Thoracic aorta endothelial cell (primary cell): ENCODE data around the gene CRIP3. TPM values are rescaled to one million over a fixed set of nuclear protein-coding genes. Genes with fewer than 3 reads are reported as not detected.

Source experiments
- small RNA-seq: library from RNA; depleted of rRNA; stranded (forward); fragments of <200 nt; gene quantifications from one replicate; pipeline ENCODE3, GENCODE V24; 2012
- total RNA-seq: library from RNA; depleted of rRNA; stranded (reverse); fragments of >200 nt; gene quantifications from 2 replicates; pipeline ENCODE4 v1.2.3, GENCODE V29; 2012

Gene CRIP3, protein sequence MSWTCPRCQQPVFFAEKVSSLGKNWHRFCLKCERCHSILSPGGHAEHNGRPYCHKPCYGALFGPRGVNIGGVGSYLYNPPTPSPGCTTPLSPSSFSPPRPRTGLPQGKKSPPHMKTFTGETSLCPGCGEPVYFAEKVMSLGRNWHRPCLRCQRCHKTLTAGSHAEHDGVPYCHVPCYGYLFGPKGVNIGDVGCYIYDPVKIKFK
- not detected in 2 replicates for total RNA-seq

DNA sequence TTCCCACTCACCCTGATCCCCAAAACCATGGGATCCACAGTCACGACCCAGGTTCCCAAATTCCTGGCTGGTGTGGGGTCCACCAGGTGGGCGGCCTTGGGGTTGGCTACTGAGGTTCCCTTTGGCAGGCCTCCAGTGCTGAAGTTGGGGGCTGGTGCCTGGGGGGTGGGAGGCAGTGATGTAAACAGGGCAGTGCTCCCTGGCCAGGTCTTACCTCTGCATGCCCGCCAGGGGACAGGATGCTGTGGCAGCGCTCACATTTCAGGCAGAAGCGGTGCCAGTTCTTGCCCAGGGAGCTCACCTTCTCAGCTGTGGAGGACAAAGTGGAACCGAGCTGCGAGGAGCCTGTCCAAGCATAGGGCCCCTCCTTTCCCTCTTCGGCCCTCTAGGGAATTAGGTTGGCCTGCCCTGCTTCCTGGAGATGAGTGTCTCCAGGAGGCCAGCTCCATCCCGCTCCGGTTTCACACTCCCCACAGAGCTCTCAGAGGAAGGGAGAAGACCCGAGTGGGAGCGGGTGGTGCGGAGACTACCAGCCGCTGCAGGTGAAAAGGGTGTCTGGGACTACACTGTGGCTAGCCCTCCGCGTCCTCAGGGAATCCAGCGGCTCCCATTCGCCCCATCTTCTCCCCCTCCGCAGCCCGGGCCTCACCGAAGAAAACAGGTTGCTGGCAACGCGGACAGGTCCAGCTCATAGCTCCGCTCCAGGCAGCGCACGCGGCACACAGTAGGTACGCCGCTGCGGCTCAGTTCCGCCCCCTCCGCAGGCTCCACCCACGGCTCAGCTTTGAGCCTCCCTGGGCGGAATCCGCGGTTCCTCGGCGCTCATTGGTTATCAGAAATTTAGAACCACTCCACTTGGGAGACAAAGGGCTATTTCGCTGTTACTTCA lies at the start of gene CRIP3:
TSS of gene CRIP3 (minus strand) at position 726 of the 889 bp plus-strand sequence. CDS start at position 692, 34 bp downstream.

DNA sequence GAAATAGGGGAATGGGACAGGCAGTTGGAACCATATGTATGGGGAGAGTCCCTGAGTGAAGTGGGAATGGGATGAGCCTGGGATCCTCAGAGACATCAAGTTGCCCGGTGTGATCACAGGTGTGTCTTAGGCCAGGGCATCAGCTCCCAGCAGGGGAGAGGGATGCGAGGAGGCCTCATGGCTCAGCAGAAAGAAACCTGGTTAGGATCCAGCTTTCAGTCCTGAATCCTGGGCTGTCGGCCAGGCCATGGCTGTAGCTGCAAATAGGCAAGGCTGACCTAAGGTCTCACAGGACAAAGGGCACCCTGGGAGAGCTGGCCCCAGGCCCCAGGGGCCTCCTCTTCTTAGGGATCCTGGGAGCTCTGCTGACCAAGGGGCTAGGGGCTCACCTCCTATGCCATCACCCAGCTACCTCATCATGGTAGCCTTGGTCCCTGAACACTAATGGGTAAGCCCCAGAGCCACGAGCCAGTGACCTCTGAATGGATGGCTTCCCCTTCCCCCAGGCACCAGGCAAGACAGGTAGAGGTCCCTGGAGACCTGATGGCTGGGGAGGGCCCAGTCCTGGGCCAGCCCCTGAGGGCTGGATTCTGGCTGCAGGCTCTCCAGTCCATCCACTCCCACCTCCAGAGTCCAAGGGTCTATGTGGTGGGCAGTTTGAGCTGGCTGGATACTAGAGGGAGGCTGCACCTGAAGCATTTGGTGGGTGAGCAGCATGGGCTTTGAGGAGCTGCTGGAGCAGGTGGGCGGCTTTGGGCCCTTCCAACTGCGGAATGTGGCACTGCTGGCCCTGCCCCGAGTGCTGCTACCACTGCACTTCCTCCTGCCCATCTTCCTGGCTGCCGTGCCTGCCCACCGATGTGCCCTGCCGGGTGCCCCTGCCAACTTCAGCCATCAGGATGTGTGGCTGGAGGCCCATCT lies 10.7 kb downstream of the CRIP3 start, which contains the start of gene SLC22A7:
TSS of gene SLC22A7 (plus strand) at position 617 of the 921 bp plus-strand sequence. CDS start at position 716, 99 bp downstream.

Small RNAs within 50 kb of the gene (small RNA-seq; reads per million reads assigned to genes)
- gene RPL12P47, result not detected

Other genes starting within 250 kb of the CRIP3 start
- 24.6 and 25.9 TPM in 2 replicates for gene MRPL2, start 249.4 kb downstream of the CRIP3 start, total RNA-seq
- gene KLC4, start 249.2 kb downstream of the CRIP3 start, total RNA-seq, result 11.2 and 11.8 TPM in 2 replicates
- gene PTK7, start 232.5 kb downstream of the CRIP3 start, total RNA-seq, result 2.7 and 2.8 TPM in 2 replicates
- 22.5 and 28.9 TPM in 2 replicates for gene SRF, start 137.6 kb downstream of the CRIP3 start, total RNA-seq
- 23.3 and 26.6 TPM in 2 replicates for gene CUL9, start 126.6 kb downstream of the CRIP3 start, total RNA-seq
- gene DNPH1, start 79.3 kb downstream of the CRIP3 start, total RNA-seq, result 30.5 and 51.6 TPM in 2 replicates
- gene TTBK1, start 65.3 kb downstream of the CRIP3 start, total RNA-seq, result under 0.01 and 0.14 TPM in 2 replicates
- not detected in 2 replicates for gene SLC22A7, start 10.6 kb downstream of the CRIP3 start, total RNA-seq
- gene ZNF318, start 60.8 kb upstream of the CRIP3 start, total RNA-seq, result 12.1 and 13.8 TPM in 2 replicates
- 21.7 and 22.8 TPM in 2 replicates for gene ABCC10, start 118.7 kb upstream of the CRIP3 start, total RNA-seq
- gene DLK2, start 146.7 kb upstream of the CRIP3 start, total RNA-seq, result 0.22 and 0.27 TPM in 2 replicates
- 12.6 and 15.6 TPM in 2 replicates for gene TJAP1, start 168.7 kb upstream of the CRIP3 start, total RNA-seq
- 0.27 TPM in 1 of 2 replicates, not detected in the other for gene LRRC73, start 201.5 kb upstream of the CRIP3 start, total RNA-seq
- gene YIPF3, start 208.1 kb upstream of the CRIP3 start, total RNA-seq, result 76.7 and 83.6 TPM in 2 replicates
- 40.2 and 41.1 TPM in 2 replicates for gene POLR1C, start 208.3 kb upstream of the CRIP3 start, total RNA-seq